ENCODE measurements around the gene CHRNA3.
"Not testable (repeated sequence)": the region's sequence is repeated elsewhere in the genome, so short reads cannot be mapped to it uniquely, and the experiment has no call there.

Gene CHRNA3

DNA sequence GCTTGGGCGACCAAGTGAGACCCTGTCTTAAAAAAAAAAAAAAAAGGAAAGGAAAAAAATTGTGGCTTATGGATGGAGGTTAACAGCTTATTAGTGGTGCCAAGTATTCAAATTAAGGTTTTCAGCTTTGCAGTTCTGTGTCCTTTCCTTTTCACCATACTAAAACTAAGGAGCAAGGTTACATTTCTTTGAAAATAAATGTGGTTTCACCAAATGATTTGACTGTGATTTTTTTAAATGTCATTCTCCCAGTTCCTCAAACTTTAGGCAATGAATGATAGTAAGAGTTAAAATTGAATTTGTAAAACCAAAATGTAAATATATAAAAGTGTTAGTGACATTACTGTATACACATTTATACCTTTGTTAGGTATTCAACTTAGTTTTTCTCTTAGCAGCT, 45.9 kb downstream of the CHRNA3 start:
- Histone ChIP-seq H3K27ac (ENCODE audit: low read depth, low read length) (no peak overlapping the region), H3K27me3 (ENCODE audit: control insufficient read depth, insufficient read depth, low read length) (no peaks in the 10 kb centered on the region), H3K4me1 (ENCODE audit: control insufficient read depth, insufficient read depth, low read length) (no peaks in the 10 kb centered on the region), H3K9me3 (ENCODE audit: control insufficient read depth, insufficient read depth, low read depth, low read length) (no peaks in the 10 kb centered on the region), H3K36me3 (ENCODE audit: control insufficient read depth, insufficient read depth, low read length) (no peaks in the 10 kb centered on the region), H3K4me3 (ENCODE audit: low read depth, low read length) (no peak overlapping the region), H3K9ac (ENCODE audit: low read length) (no peak overlapping the region)

DNA sequence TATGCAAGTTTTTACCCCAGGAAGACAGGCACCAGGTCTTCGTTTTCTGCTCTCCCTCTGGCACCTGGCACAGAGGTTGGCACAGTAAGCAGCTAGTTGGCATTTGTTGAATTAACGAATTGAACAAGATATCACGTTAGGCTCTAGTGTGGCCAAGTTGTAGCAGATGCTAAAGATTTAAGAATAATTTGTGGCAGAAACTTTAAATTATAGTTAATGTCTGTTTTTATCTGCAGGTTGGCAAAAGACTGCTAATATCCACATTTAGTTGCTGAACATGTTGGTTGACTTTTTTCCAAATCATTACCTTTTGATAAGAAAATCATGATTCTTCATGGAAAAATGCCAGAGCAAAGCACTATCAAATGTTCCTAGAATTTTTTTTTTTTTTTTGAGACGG, 47.4 kb downstream of the CHRNA3 start:
- Histone ChIP-seq H3K27me3 (ENCODE audit: control insufficient read depth, insufficient read depth, low read length) (no peaks in the 10 kb centered on the region), H3K4me1 (ENCODE audit: control insufficient read depth, insufficient read depth, low read length) (no peaks in the 10 kb centered on the region), H3K36me3 (ENCODE audit: control insufficient read depth, insufficient read depth, low read length) (no peaks in the 10 kb centered on the region), H3K9me3 (ENCODE audit: control insufficient read depth, insufficient read depth, low read depth, low read length) (no peaks in the 10 kb centered on the region), H3K27ac (ENCODE audit: low read depth, low read length) (no peak overlapping the region), H3K9ac (ENCODE audit: low read length) (no peak overlapping the region), H3K4me3 (ENCODE audit: low read depth, low read length) (no peak overlapping the region)

DNA sequence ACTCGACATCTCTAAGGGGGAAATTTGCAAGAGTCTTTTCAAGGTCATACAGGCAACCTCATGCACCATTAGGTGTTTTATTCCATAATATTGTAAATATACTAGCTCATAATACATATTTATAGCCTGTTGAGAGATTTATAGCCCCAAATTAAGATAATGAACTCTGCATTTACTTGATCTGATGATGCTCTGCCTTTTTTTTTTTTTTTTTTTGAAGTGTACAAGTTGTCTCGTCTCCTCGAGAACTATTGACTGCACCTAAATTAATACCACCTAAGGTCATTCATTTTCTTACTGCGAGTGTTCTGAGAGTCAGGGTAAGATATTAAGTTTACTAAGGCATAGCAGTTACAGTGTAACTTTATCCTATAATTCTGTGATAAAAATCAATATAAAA, 49.4 kb downstream of the CHRNA3 start:
- H3K27me3 ChIP-seq (ENCODE audit: control insufficient read depth, insufficient read depth, low read length) = no peaks in the 10 kb centered on the region
- H3K4me1 ChIP-seq (ENCODE audit: control insufficient read depth, insufficient read depth, low read length) = no peaks in the 10 kb centered on the region
- H3K9ac ChIP-seq (ENCODE audit: low read length) = no peak overlapping the region
- H3K36me3 ChIP-seq (ENCODE audit: control insufficient read depth, insufficient read depth, low read length) = no peaks in the 10 kb centered on the region
- no peak overlapping the region for H3K4me3 ChIP-seq (ENCODE audit: low read depth, low read length)
- H3K27ac ChIP-seq (ENCODE audit: low read depth, low read length) = no peak overlapping the region
- H3K9me3 ChIP-seq (ENCODE audit: control insufficient read depth, insufficient read depth, low read depth, low read length) = no peaks in the 10 kb centered on the region

DNA sequence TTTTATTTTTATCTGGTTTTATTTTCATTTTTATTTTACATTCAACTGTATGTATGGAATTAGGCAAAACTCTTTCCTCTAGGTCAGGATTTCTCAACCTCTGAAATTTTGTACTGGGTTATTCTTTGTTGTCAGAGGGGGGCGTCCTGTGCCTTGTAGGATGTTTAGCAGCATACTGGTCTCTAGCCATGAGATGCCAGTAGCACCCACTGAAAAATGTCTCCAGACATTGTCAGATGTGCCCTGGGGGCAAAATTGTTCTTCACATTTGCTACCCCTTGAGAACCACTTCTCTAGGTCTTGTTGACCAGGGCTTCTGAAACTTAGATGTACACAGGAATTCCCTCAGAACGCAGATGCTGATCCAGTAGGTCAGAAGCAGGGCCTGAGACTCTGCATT, 50.1 kb downstream of the CHRNA3 start:
- Histone ChIP-seq H3K9ac (ENCODE audit: low read length) (no peak overlapping the region), H3K4me1 (ENCODE audit: control insufficient read depth, insufficient read depth, low read length) (no peaks in the 10 kb centered on the region), H3K4me3 (ENCODE audit: low read depth, low read length) (no peak overlapping the region), H3K36me3 (ENCODE audit: control insufficient read depth, insufficient read depth, low read length) (no peaks in the 10 kb centered on the region), H3K27ac (ENCODE audit: low read depth, low read length) (no peak overlapping the region), H3K27me3 (ENCODE audit: control insufficient read depth, insufficient read depth, low read length) (no peaks in the 10 kb centered on the region), H3K9me3 (ENCODE audit: control insufficient read depth, insufficient read depth, low read depth, low read length) (no peaks in the 10 kb centered on the region)

DNA sequence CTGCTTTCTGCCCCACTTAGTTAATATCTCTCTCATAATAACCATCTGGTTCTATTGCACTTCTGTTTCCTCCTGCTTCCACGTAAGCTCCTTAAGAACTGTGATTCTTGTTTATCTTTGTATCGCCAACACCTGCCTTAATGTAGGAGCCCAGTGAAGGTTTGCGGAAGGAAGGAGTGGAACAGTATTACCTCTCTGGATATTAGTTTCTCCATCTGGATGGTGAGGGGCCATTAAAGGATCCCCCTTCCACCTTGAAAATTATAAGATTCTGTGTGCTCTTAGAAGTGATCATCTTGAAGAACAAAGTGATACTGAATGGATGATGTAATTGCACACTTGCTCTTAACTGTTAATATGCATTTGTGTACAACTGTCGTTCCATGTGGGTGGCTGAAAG, 53.3 kb downstream of the CHRNA3 start:
- H3K27ac ChIP-seq (ENCODE audit: low read depth, low read length) = no peak overlapping the region
- no peak overlapping the region for H3K9ac ChIP-seq (ENCODE audit: low read length)
- no peaks in the 10 kb centered on the region for H3K36me3 ChIP-seq (ENCODE audit: control insufficient read depth, insufficient read depth, low read length)
- no peak overlapping the region for H3K4me3 ChIP-seq (ENCODE audit: low read depth, low read length)
- no peaks in the 10 kb centered on the region for H3K9me3 ChIP-seq (ENCODE audit: control insufficient read depth, insufficient read depth, low read depth, low read length)
- no peaks in the 10 kb centered on the region for H3K27me3 ChIP-seq (ENCODE audit: control insufficient read depth, insufficient read depth, low read length)
- H3K4me1 ChIP-seq (ENCODE audit: control insufficient read depth, insufficient read depth, low read length) = peaks cover 7% of the 10 kb centered on the region

DNA sequence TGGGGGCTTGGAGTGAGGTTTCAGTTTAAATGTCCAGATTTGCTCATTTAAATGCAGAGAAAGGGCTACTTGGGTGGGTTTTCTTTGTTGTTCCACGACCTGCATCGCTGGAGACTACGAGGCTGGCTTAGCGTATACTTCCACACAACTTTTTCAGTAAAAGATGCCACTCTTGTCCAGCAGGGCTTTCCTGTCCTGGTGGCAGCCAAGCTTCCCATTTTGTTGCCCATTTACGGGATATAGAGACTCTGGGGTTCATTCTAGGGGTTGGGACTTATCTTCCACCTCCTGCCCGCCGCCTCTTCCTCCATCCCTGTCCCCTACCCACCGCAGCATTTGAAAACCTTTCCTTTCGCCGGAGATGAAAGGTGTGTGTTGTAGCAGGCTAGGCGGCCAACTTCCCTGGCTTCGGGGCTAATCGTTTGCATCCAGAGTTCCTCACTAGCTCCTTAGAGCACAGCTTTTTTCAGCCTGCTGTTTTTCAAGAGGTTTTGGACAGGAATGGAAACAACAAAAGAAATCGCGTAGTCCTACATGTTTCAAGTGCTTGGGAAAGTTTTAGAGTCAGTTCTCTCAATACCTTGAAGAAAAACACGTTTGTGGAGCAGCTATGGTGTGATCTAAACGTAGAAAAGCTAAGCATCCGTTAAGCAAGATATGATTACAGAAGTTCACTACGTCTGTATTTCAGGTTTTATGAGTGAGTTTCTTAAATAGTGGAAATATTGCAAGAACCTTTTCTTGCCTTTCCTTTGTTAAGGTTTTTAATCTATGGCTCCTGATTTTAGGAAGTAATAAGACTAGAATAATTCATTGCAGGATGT, 54.6 kb downstream of the CHRNA3 start:
- Histone ChIP-seq H3K36me3 (ENCODE audit: control insufficient read depth, insufficient read depth, low read length) (no peaks in the 10 kb centered on the region), H3K4me3 (ENCODE audit: low read depth, low read length) (peak overlapping the region; percentile 94), H3K4me1 (ENCODE audit: control insufficient read depth, insufficient read depth, low read length) (peaks cover 7% of the 10 kb centered on the region), H3K9ac (ENCODE audit: low read length) (peak overlapping the region; percentile 83), H3K9me3 (ENCODE audit: control insufficient read depth, insufficient read depth, low read depth, low read length) (no peaks in the 10 kb centered on the region), H3K27me3 (ENCODE audit: control insufficient read depth, insufficient read depth, low read length) (no peaks in the 10 kb centered on the region), H3K27ac (ENCODE audit: low read depth, low read length) (no peak overlapping the region)

DNA sequence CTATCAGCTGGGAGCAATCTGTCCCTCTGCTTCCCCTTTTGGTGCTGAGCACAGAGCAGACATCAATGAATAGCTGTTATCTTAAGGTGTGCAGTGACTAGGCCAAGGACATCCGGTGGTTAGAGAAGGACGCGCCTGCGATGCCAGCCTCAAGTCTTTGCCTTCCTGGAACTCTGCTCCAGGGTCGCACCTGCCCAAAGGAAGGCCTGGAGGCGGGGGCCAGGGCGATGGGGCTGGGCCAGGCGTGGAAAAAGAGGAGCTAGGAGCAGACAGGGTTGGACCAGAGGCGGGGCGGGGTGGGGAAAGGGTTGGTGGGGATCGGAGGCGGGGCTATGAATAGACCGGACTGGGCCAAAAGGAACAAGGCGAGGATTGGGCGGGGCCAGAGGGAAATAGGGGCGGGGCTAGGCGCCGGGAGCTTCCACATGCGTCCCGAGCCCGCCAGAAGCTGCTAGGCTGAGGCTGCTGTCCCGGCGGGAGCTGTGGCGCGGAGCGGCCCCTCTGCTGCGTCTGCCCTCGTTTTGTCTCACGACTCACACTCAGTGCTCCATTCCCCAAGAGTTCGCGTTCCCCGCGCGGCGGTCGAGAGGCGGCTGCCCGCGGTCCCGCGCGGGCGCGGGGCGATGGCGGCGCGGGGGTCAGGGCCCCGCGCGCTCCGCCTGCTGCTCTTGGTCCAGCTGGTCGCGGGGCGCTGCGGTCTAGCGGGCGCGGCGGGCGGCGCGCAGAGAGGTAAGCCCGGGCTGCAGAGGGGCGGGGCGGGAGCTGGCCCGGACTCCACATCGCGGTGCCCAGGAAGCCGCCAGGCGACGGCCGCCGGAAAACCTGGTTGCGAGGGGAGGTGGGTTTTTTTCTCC, 55.5 kb downstream of the CHRNA3 start, which contains the start of gene CHRNA5:
CHRNA5 (plus strand) TSS at position 424 of the 854 bp plus-strand sequence; CDS start at position 624, 200 bp downstream.
- Histone ChIP-seq H3K27me3 (ENCODE audit: control insufficient read depth, insufficient read depth, low read length) (no peaks in the 10 kb centered on the region), H3K9me3 (ENCODE audit: control insufficient read depth, insufficient read depth, low read depth, low read length) (no peaks in the 10 kb centered on the region), H3K36me3 (ENCODE audit: control insufficient read depth, insufficient read depth, low read length) (no peaks in the 10 kb centered on the region), H3K4me3 (ENCODE audit: low read depth, low read length) (peak within 1 kb of the TSS; percentile 94), H3K9ac (ENCODE audit: low read length) (peak within 1 kb of the TSS; percentile 83), H3K27ac (ENCODE audit: low read depth, low read length) (no peak within 1 kb of the TSS), H3K4me1 (ENCODE audit: control insufficient read depth, insufficient read depth, low read length) (peaks cover 7% of the 10 kb centered on the region)

DNA sequence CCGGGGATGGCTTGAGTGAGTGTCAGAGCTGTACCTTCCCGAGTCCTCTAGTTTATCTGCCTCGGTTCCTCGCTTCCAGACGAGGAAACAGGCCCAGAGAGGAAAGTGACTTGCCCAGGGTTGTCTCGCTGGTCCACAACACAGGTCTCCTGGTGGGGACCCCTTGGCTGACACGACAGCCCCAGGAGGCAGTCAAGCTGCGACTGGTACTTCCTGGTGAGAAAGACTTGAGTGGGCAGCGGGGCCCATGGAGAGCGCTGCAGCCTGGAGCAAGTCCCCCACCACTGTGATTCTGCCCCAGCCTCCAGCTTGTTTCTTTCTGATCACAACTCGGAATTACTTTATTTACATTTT, 56.1 kb downstream of the CHRNA3 start:
- Histone ChIP-seq H3K27me3 (ENCODE audit: control insufficient read depth, insufficient read depth, low read length) (no peaks in the 10 kb centered on the region), H3K27ac (ENCODE audit: low read depth, low read length) (no peak overlapping the region), H3K9ac (ENCODE audit: low read length) (no peak overlapping the region), H3K9me3 (ENCODE audit: control insufficient read depth, insufficient read depth, low read depth, low read length) (no peaks in the 10 kb centered on the region), H3K4me3 (ENCODE audit: low read depth, low read length) (peak overlapping the region; percentile 40), H3K36me3 (ENCODE audit: control insufficient read depth, insufficient read depth, low read length) (no peaks in the 10 kb centered on the region), H3K4me1 (ENCODE audit: control insufficient read depth, insufficient read depth, low read length) (peaks cover 7% of the 10 kb centered on the region)

DNA sequence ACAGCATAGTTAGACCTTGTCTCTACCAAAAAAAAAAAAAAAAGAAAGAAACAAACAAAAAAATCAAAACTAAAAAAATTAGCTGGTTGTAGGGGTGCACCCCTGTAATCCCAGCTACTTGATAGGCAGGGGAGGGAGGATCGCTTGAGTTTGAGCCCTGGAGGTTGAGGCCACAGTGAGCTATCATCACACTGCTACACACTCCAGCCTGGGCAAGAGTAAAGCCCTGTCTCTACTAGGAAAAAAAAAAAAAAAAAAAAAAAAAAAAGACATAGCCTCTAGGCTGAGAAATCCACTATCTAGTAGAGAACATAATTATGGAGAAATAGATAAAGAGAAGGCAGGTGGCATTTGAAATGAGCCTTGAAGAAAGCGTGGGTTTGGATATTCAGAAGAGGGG, 57.7 kb downstream of the CHRNA3 start:
- no peak overlapping the region for H3K9ac ChIP-seq (ENCODE audit: low read length)
- no peak overlapping the region for H3K27ac ChIP-seq (ENCODE audit: low read depth, low read length)
- no peaks in the 10 kb centered on the region for H3K27me3 ChIP-seq (ENCODE audit: control insufficient read depth, insufficient read depth, low read length)
- H3K4me3 ChIP-seq (ENCODE audit: low read depth, low read length) = no peak overlapping the region
- no peaks in the 10 kb centered on the region for H3K9me3 ChIP-seq (ENCODE audit: control insufficient read depth, insufficient read depth, low read depth, low read length)
- H3K4me1 ChIP-seq (ENCODE audit: control insufficient read depth, insufficient read depth, low read length) = peaks cover 7% of the 10 kb centered on the region
- H3K36me3 ChIP-seq (ENCODE audit: control insufficient read depth, insufficient read depth, low read length) = no peaks in the 10 kb centered on the region

DNA sequence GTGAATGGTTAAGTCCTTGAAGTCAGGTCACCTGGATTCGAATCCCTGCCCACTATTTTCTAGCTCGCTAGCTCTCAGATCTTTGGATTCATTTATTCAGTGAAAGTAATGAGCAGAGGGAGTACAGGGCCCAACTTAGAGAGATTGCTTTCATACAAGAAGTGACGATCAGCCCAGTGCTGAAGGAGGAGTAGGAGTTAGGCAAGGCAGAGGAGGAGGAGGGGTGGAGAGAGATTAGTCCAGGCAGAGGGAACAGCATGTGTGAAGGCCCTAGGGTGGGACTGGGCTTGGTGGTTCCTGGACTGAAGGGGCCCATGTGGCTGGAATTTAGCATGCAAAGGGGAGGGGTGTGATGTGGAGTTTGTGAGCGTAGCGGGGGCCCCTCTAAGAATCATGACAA, 59.3 kb downstream of the CHRNA3 start:
- Histone ChIP-seq H3K27ac (ENCODE audit: low read depth, low read length) (no peak overlapping the region), H3K9ac (ENCODE audit: low read length) (no peak overlapping the region), H3K27me3 (ENCODE audit: control insufficient read depth, insufficient read depth, low read length) (no peaks in the 10 kb centered on the region), H3K4me1 (ENCODE audit: control insufficient read depth, insufficient read depth, low read length) (peaks cover 7% of the 10 kb centered on the region), H3K36me3 (ENCODE audit: control insufficient read depth, insufficient read depth, low read length) (no peaks in the 10 kb centered on the region), H3K9me3 (ENCODE audit: control insufficient read depth, insufficient read depth, low read depth, low read length) (no peaks in the 10 kb centered on the region), H3K4me3 (ENCODE audit: low read depth, low read length) (no peak overlapping the region)

DNA sequence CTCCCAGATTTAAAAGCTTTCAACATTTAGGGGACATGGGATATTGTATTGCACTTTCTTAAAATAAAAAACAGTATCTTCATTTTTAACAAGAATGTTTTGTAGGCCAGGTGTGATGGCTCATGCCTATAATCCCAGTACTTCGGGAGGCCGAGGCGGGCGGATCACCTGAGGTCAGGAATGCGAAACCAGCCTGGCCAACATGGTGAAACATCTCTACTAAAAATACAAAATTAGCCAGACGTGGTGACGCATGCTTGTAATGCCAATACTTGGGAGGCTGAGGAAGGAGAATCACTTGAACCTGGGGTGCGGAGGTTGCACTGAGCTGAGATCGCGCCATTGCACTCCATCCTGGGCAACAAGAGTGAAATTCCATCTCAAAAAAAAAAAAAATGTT, 60.6 kb downstream of the CHRNA3 start:
- not testable (repeated sequence) for H3K4me3 ChIP-seq (ENCODE audit: low read depth, low read length); H3K36me3 ChIP-seq (ENCODE audit: control insufficient read depth, insufficient read depth, low read length); H3K27me3 ChIP-seq (ENCODE audit: control insufficient read depth, insufficient read depth, low read length); H3K9me3 ChIP-seq (ENCODE audit: control insufficient read depth, insufficient read depth, low read depth, low read length); H3K9ac ChIP-seq (ENCODE audit: low read length); H3K4me1 ChIP-seq (ENCODE audit: control insufficient read depth, insufficient read depth, low read length); H3K27ac ChIP-seq (ENCODE audit: low read depth, low read length)

Measured in HUES6 (cell line).